ENCODE results near the gene DBP. TPM values are rescaled to one million over a fixed set of nuclear protein-coding genes. Genes with fewer than 3 reads are reported as not detected.

DBP gene
- total and polyA plus RNA-seq, 10 donors: 11.4 to 29.5 (median 23.3) TPM

GRCh38 chr19:48611872-48612271 lies 25.3 kb downstream of the DBP start:
- no peaks in the 10 kb centered on the region for H3K9me3 ChIP-seq
- TF ChIP-seq CTCF (IDR thresholded peaks at IDR 0.05 in 8 of 11, conservative IDR thresholded peaks at IDR 0.05 in 3 of 11) (no peak), POLR2AphosphoS5 (IDR thresholded peaks at IDR 0.05) (no peak), POLR2A (IDR thresholded peaks at IDR 0.05) (no peak)
- no peak overlapping the region for H3K27ac ChIP-seq
- 82 to 94% (median 90%) methylated on average over 14 of the region's 14 CpGs for WGBS, 5 donors
- intact Hi-C loops (cut with DNase I; ENCODE audit: low total_unique reads): no loop called here
- H3K27me3 ChIP-seq (replicated peaks in 1 of 7): no peaks in the 10 kb centered on the region
- peaks cover 6 to 30% (median 26%) of the 10 kb centered on the region in 6 donors for H3K36me3 ChIP-seq
- no peak for DNase-seq
- H3K4me3 ChIP-seq: no peak overlapping the region
- peaks cover 3 to 34% (median 18%) of the 10 kb centered on the region in 6 donors for H3K4me1 ChIP-seq

- H3K4me3 ChIP-seq: no peak overlapping the region
- TF ChIP-seq CTCF (IDR thresholded peaks at IDR 0.05 in 8 of 11, conservative IDR thresholded peaks at IDR 0.05 in 3 of 11): no peak
- TF ChIP-seq POLR2A (IDR thresholded peaks at IDR 0.05): no peak
- TF ChIP-seq POLR2AphosphoS5 (IDR thresholded peaks at IDR 0.05): no peak
- H3K27ac ChIP-seq: no peak overlapping the region
- intact Hi-C loops (cut with DNase I; ENCODE audit: low total_unique reads): no loop called here
- H3K27me3 ChIP-seq (replicated peaks in 1 of 7): no peaks in the 10 kb centered on the region
- peaks cover 0 to 12% (median 4%) of the 10 kb centered on the region in 6 donors for H3K4me1 ChIP-seq
- peak; percentile 69 for DNase-seq
- 90 to 95% (median 94%) methylated on average over 18 to 20 of the region's 20 CpGs for WGBS, 5 donors
- H3K36me3 ChIP-seq: peaks cover 0 to 8% (median 3%) of the 10 kb centered on the region in 6 donors
- H3K9me3 ChIP-seq: no peaks in the 10 kb centered on the region
Observed at GRCh38 chr19:48609571-48610108, 27.5 kb downstream of the DBP start.

- Histone ChIP-seq H3K27me3 (replicated peaks in 1 of 7) (no peaks in the 10 kb centered on the region), H3K9me3 (no peaks in the 10 kb centered on the region), H3K36me3 (no peaks in the 10 kb centered on the region), H3K4me3 (peak overlapping the region in 1 of 8 donors; percentile 21), H3K27ac (peak overlapping the region in 1 of 8 donors; percentile 33), H3K4me1 (peaks cover 0 to 10% (median 4%) of the 10 kb centered on the region in 6 donors)
- intact Hi-C loops (cut with DNase I; ENCODE audit: low total_unique reads): no loop called here
- TF ChIP-seq POLR2AphosphoS5 (IDR thresholded peaks at IDR 0.05) (no peak), POLR2A (IDR thresholded peaks at IDR 0.05) (no peak), CTCF (IDR thresholded peaks at IDR 0.05 in 8 of 11, conservative IDR thresholded peaks at IDR 0.05 in 3 of 11) (peak; percentile 16 to 74 (median 55))
- 6 to 19% (median 11%) methylated on average over 9 of the region's 9 CpGs for WGBS, 5 donors
- DNase-seq: peak; percentile 83
Observed at GRCh38 chr19:48608798-48609263, 28.3 kb downstream of the DBP start.

GRCh38 chr19:48607359-48607755 lies 29.8 kb downstream of the DBP start:
- H3K4me1 ChIP-seq: peaks cover 0 to 10% (median 4%) of the 10 kb centered on the region in 6 donors
- intact Hi-C loops (cut with DNase I; ENCODE audit: low total_unique reads): no loop called here
- no peaks in the 10 kb centered on the region for H3K9me3 ChIP-seq
- H3K27ac ChIP-seq: no peak overlapping the region
- no peak for DNase-seq
- no peak overlapping the region for H3K4me3 ChIP-seq
- TF ChIP-seq POLR2A (IDR thresholded peaks at IDR 0.05): no peak
- TF ChIP-seq CTCF (IDR thresholded peaks at IDR 0.05 in 8 of 11, conservative IDR thresholded peaks at IDR 0.05 in 3 of 11): no peak
- TF ChIP-seq POLR2AphosphoS5 (IDR thresholded peaks at IDR 0.05): no peak
- H3K36me3 ChIP-seq: no peaks in the 10 kb centered on the region
- WGBS, 5 donors: 89 to 97% (median 90%) methylated on average over 7 of the region's 7 CpGs
- H3K27me3 ChIP-seq (replicated peaks in 1 of 7): no peaks in the 10 kb centered on the region

All from spleen (tissue), 11 donors.